Right renal pelvis (tissue), 4 donors: ENCODE results near the gene PHLPP2. TPM values are rescaled to one million over a fixed set of nuclear protein-coding genes. Genes with fewer than 3 reads are reported as not detected.

ENCODE experiments used
- DNase-seq, 4 donors: peaks; one replicate each; pipeline ENCODE4 v3.0.0-alpha.2; 2013; ENCODE audit warnings: low read depth in 4 of 4, low spot score in 3 of 4, missing footprints in 1 of 4
- polyA plus RNA-seq, 4 donors: library from polyadenylated mRNA; unstranded; fragments of 120-200 nt; gene quantifications; one replicate each; pipeline ENCODE4 v1.2.1, GENCODE V29; 2013; ENCODE audit not compliant: insufficient read length in 4 of 4

The PHLPP2 gene
- polyA plus RNA-seq, 4 donors: 7.2 to 10.0 (median 8.7) TPM

DNA sequence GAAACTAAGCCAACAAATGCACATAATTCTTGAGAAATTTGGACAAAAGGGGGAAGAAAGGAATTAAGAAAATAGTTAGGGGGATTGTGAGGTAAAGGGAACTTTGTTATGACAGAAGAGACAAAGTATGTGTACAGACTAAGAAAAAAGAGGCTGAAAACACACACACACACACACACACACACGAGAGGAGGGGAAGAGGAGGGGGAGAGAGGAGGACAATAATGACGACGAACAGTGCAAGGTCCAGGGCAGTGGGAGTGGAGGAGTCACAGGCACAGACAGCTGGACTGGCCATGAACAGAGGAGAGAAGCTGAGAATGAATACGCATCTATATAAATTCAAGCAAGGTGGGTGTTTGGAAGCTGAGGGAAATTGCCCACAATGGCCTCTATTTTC, 54.0 kb downstream of the PHLPP2 start:
- peak in 1 of 4 donors; percentile 4 for DNase-seq

DNA sequence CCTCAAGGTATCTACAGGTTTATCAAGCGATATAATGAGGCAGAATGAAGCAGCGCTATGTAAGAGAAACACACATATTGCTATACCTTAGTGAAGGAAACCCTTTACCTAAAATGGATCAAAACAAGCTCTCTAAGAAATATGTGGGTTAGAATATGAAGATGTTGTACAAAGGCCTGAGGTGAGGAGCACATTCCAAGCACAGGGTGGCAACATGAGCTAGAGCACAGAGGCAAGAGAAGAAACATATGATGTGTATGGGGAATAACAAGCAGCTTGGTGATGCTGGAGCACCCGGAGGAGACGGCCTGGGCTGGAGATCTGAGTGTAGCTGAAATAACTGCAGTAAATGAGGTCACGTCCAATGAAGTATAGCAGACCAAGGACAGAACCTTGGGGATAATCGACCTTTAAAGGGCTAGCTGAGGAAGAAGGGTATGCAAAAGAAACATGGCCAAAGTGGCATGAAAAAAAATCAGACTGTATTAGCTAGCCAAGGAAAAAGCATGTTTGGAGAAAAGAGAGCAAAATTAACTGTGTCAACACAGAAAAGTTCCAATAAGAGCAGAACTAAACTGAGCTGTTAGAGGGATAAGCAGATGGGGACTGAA, 54.5 kb downstream of the PHLPP2 start:
- DNase-seq: no peak

DNA sequence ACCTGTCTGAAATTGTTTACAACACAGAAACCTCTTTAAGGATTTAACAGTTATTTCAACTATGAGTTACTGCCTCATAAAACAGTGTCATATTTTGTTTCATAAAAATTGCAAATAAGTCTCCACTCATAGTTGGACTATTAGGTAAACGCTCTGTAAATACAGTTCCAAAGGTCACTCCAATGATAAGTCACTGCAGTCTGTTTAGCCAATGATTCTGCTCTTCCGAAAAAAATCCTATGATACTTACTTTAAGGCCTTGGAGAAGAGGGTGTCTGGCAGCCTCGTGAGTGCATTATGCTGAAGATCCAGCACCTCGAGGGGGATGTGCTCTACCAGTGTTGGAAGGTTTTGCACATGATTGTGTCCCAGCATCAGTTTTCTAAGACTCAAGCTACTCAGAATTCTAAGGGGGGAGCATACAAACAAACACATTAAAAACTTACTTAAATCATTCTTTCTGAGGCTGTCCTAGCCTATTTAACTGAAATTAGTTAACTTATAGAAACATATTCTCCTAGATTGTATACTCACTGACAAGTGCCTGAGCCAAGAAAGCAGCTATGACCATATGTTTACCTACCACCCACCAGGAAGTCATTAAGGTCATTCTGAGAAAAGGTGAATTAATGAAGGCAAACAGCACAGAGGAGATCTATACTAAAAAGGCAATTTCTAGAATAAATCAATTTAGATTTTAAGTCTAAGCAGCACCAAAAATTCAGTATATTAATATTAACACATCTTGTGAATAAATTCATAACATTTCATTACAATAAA, 57.4 kb downstream of the PHLPP2 start:
- DNase-seq: no peak

DNA sequence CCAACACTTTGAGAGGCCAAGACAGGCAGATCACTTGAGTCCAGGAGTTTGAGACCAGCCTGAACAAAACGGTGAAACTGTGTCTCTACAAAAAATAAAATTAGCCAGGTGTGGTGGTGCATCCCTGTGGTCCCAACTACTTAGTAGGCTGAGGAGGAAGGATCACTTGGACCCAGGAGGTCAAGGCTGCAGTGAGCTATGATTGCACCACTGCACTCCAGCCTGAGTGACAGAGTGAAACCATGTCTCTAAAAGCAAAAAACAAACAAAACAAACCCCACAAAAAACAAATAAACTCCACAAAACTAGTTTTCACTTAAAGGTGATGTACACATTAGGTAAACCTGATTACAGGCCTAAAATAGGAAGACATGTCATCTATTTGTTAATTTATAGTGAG, 58.2 kb downstream of the PHLPP2 start:
- DNase-seq: no peak

DNA sequence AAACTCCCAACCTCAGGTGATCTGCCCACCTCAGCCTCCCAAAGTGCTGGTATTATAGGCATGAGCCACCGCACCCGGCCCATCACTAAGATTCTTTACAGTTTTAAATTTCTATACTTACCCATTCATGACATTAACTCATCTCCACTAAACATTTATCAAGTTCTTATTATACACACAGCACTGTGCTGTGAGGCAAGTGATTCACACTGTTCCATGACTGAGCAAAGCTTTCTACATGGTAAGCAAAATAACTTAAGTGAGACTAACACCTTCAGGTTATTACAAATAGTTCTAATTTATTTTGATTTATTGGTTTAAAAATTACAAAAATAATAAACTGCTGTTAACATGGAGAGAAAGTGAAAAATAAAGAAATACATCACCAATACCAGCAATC, 65.0 kb downstream of the PHLPP2 start:
- no peak for DNase-seq

DNA sequence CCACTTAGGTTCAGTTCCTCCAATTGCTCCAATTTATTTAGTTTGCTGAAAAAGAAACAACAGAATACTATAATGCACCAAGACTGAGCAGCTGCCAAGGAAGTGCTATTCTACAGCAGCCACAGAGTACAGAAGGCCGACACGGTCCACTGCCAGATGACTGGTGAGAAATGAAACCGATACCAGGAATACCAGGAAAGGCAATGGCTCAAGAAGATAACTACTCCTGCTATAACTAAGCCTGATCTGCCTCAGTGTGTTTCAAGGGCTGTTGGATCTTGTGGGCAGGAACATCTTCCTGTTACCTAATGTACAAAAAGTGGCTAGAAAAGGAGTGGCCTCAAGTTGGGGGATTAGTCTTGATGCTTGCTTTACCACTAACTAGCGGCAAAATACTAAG, 65.7 kb downstream of the PHLPP2 start:
- DNase-seq: peak in 3 of 4 donors; percentile 13 to 40 (median 22)

DNA sequence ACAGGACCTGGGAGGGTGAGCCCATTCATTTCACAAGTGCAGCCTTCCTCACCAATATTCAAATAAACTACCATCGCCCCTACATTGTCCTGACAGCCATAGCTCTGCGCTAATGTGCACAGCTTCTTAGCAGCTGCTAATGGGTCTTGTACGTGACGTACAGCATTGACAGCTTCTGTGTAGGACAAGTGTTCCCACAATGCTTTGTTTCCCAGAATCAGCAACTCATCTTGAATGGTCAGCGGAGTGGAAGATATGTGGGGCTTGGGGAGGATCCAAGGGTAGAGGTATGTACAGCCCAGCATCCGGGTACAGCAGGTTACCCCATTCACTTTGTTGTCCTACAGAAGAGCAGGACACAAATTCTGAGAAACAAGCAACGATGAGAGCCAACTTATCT, 74.8 kb downstream of the PHLPP2 start:
- no peak for DNase-seq

DNA sequence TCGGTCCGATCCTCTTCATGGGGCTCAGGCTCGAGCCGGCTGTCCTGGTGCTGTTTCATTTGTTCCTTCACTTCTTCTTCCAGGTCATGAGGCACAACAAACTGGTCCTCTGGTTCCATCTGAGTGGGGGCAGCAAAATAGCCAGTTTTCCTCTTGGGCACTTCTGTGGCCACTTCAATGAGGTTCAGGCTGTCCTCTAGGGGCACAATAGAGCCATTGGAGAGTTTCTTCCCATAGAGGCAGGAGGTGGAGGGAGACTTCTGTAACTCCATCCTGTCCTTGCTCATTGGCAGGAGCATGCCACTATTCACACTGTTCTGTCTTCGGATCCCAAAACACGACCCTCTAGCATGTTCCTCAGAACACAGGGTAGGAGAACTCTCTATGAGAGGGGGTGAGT, 75.6 kb downstream of the PHLPP2 start:
- DNase-seq: no peak

DNA sequence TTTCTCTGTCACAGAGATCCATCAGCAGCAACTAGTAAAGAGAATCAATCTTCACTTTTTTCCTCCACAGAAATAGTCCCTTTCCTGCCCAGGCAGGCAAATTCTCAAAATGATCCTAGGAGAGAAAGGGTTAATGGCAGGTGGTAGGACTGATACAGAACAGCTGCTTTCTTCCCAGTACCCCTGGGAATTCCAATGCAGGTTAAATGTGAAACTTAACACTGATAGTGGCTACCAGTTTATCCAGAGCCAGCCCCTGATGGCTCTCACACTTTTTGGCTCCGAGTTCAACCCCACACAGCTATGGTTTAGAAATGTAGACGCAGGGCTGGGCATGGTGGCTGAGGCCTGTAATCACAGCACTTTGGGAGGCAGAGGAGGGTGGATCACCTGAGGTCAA, 76.3 kb downstream of the PHLPP2 start:
- DNase-seq: no peak

DNA sequence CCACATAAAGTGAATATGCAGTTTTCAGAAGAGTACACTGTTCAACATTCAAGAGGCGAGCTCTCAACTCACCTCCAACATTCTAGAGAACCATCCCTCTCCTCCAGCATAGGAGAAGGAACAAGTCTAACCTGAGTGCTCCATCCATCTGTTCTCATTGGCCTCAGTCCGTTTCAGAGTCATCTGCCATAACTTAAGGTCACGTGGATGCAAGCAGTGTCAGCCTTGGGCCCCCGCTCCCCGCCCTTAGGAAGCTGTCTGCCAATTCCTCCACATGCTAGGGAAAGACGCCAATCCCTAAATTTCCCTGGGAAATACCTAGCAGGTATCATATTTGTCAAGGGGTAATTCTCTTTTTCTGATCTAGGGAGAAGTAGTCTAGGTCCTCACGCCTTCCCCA, 77.1 kb downstream of the PHLPP2 start:
- DNase-seq: no peak

DNA sequence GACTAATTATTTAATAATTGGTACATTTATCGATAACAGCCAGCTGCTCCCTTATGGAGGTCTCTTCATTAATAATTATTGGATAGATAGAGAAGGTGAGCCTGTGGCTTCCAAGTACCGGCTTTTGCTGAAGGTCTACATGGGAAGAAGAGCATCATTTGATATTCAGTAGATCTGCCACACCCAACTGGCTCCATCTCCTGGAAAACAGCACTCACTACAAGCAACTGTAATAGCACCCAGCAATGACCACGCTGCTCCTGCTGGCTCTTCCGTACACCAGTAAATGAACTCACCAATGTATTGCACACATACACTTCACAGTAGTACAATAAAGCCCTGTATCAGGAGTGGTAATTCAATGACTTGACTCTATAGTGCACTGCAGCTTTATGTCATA, 79.1 kb downstream of the PHLPP2 start:
- DNase-seq: no peak

DNA sequence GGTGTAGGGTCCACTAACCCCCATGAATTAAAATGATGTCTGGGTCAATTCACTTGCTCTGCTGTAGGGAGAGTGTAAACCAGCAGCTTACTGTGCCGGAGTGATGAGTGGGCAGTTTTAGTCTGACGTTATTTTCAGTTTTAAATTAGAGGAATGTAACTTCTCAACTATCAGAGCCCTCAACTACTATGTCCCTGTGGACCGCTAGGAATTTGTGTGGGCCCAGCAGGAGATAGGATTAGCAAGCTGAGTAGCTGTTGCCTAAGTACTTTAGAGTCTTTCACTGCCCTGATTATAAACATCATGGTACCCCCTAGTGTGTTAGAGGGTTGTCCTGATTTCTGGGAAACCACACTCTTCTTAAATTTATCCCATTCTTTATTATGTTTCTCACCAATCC, 87.1 kb downstream of the PHLPP2 start:
- DNase-seq: no peak

DNA sequence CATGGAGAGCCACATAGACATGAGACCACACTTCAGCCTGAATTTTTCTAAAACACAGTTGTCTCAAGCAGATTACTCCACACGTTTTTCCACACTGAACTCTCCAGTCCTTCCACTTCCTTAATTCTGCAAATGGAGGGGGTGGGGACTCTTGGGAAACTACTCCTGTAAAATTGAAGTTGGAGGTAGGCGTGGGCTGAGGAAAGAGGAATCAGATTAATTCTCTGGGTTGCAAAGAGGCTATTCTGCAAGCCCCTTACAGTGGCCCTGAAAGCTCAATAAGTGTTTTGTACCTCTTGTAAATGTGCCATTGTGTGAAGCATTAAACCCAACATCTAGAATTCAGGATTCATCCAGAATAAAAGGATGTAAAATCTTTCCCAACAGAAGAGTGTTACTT, 88.9 kb downstream of the PHLPP2 start:
- no peak for DNase-seq

DNA sequence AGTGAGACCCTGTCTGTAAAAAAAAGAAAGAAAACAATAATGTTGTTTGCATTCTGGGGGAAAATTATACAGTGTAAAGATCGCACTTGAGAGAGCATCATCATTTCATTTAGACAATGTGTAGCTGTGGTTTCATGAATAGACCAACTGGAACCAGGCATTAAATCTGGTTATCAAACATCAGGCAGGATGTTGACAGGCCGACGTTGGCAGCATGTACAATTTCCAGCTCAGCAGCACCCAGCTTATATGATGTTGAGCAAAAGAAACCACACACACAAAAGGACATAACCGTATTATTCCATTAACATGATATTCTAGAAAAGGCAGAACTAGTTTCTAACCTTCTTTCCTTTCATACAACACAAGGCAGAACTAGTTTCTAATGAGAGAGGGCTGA, 92.7 kb downstream of the PHLPP2 start:
- no peak for DNase-seq

DNA sequence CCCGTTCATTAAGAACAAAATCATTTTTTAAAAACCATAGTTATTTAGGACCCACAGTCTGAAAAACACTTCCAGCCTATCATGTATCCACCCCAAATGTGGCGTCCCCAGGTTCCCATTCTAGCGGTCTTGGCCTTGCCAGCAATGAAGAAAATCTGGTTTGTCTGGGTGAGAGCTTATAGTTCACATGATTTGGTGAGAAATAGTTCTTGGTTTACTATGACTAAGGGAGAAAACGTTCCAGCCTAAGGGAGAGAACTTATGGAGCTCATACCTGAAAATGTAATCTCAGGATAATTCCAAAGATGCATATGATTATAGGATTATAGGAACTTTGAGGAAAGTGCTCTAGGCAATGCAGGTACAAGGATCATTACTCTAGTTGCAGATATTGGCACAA, 93.7 kb downstream of the PHLPP2 start:
- no peak for DNase-seq

DNA sequence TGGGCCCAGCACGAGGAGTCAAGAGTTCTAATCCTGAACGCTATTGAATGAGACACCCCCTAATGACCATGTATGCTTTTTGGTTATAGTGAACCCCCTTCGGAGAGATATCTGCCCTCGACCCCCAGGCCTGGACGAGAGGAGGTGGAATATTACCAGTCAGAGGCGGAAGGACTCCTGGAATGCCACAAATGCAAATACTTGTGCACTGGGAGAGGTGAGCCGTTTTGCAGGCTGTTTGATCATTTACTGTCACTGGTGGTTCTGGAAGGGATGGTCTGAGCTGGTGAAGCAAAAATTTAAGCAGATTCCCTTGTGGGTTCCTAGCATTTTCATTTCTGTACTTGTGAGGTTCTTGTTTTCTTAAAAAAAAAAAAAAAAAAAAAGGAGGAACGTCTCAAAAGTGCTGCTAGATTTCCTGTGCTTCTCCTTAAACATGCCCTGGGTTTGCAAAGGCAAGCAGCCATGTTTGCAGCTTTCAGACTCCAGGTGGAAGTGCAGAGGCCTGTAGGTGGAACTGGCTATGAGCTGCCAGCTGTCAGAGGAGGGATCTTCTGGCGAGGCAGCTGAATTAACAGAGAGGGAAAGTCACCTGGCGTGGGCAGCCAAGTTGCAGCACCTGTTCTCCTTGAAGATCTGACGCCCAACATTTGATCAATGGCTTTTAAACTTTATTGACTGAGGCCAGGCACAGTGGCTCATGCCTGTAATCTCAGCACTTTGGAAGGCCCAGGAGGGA, 95.1 kb downstream of the PHLPP2 start:
- no peak for DNase-seq

DNA sequence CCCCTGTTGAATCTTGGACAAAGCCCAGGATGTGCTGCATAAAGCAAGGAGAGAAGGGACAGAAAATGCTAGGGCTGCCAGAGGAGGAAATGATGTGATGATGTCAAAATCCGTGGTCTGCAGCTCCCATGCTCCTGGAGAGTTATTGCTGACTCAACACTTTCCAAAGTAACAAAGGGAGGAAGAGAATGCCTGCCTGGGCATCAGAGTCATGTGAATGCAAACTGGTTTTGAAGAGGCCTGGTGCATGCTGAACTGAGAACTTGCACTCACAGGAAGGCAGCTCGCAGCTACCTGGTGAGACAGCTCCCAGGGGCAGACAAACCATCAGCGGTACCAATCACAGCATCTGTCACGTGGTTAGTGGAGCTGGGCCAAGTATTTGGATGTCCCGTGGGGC, 95.7 kb downstream of the PHLPP2 start:
- DNase-seq: no peak

DNA sequence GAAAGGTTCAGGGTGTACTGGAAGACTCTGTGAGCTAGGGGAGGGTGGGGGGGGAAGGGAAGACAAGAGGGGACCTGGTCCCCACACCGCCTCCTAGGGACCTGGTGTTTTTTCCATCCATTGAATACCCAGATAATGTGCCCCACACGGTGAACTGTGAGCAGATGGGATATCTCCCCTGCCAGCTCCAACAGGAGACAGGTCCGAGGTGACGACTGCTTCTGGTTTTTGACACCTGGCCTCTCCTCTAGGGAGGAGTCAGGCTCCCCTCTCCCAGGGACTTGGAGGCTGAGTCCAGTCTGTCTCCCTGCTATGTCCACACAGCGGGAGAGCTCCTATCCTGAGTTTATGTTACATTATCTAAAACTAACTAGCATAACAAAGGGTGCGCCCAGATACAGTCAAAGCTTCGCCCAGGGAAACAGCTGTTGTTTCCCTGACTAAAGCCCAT, 96.7 kb downstream of the PHLPP2 start:
- DNase-seq: no peak

DNA sequence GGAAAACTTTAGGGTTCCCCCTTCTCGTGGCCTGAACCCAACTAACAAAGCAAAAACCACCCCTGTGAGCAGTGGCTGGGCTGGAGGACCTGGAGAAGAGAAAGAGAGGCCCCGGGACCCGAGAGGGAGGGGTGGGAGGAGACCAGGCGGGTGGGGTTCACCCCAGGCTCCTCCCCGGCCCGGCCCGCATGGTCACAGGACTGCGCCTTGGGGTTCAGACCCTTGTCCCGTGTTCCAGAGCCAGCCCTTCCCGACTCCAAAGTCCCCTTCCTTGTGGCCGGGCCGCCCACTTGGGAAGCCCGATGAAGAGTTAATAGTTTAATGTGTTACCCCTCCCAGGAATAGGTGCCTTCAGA, 97.7 kb downstream of the PHLPP2 start:
- no peak for DNase-seq

DNA sequence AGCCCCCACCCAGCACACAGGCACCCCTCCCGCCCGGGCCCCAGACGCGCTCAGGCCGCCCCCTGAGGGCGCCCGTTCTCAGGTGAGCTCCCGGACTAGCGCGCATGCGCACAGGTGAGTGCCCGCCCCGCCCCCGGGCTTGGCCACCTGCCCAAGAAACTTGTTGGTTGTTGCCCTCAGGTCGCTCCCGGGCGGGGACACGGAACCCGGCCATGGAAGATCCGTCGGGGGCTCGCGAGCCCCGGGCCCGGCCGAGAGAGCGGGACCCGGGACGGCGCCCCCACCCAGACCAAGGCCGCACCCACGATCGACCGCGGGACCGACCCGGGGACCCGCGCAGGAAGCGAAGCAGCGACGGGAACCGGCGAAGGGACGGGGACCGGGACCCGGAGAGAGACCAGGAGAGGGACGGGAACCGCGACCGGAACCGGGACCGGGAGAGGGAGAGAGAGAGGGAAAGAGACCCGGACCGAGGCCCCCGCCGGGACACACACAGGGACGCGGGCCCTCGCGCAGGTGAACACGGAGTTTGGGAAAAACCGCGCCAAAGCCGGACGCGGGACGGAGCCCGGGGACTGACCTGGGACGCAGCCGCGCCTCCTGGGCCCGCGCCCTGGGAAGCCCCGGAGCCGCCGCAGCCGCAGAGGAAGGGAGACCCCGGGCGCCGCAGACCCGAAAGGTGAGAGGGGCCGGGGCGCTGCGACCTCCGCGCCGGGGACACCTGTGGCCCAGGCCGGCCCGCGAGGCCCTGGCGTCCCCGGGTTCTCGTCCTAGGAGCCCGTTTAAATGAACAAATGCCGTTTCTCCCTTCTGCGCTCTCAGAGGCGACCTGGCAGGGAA, 98.3 kb downstream of the PHLPP2 start, which contains the start of gene MARVELD3:
Gene MARVELD3 (plus strand): TSS at position 167 of the 840 bp plus-strand sequence. CDS start 46 bp downstream, at position 213.
- DNase-seq: peak in 1 of 4 donors; percentile 53
